ENCODE data around the gene CDK6.

Gene CDK6

GRCh38 chr7:92634924-92635519, 201.4 kb downstream of the CDK6 start:
- no peak for DNase-seq

GRCh38 chr7:92634205-92634604, 202.2 kb downstream of the CDK6 start:
- DNase-seq, result no peak

GRCh38 chr7:92633211-92633906, 203.0 kb downstream of the CDK6 start:
- no peak for DNase-seq

- DNase-seq, result no peak
Observed at GRCh38 chr7:92632791-92633190, 203.6 kb downstream of the CDK6 start.

GRCh38 chr7:92631850-92632487, 204.4 kb downstream of the CDK6 start:
- DNase-seq, result no peak

GRCh38 chr7:92631067-92631849, 205.1 kb downstream of the CDK6 start:
- no peak for DNase-seq

GRCh38 chr7:92629779-92630178, 206.6 kb downstream of the CDK6 start:
- no peak for DNase-seq

- DNase-seq, result no peak
Observed at GRCh38 chr7:92627956-92628355, 208.4 kb downstream of the CDK6 start.

GRCh38 chr7:92626281-92626809, 210.0 kb downstream of the CDK6 start:
- no peak for DNase-seq

- DNase-seq, result no peak
Observed at GRCh38 chr7:92625617-92626016, 210.8 kb downstream of the CDK6 start.

- no peak for DNase-seq
Observed at GRCh38 chr7:92624298-92624996, 211.9 kb downstream of the CDK6 start.

- DNase-seq, result no peak
Observed at GRCh38 chr7:92623544-92623943, 212.8 kb downstream of the CDK6 start.

- no peak for DNase-seq
Observed at GRCh38 chr7:92622685-92623084, 213.7 kb downstream of the CDK6 start.

- DNase-seq, result no peak
Observed at GRCh38 chr7:92622030-92622429, 214.3 kb downstream of the CDK6 start.

- no peak for DNase-seq
Observed at GRCh38 chr7:92621561-92622023, 214.8 kb downstream of the CDK6 start.

GRCh38 chr7:92621026-92621540, 215.3 kb downstream of the CDK6 start:
- peak; percentile 60 for DNase-seq

GRCh38 chr7:92615861-92616260, 220.5 kb downstream of the CDK6 start:
- DNase-seq, result no peak

GRCh38 chr7:92614660-92615174, 221.7 kb downstream of the CDK6 start:
- DNase-seq, result no peak

- DNase-seq, result no peak
Observed at GRCh38 chr7:92613720-92614119, 222.7 kb downstream of the CDK6 start.

GRCh38 chr7:92613214-92613613, 223.2 kb downstream of the CDK6 start:
- DNase-seq, result no peak

GRCh38 chr7:92612501-92612900, 223.9 kb downstream of the CDK6 start:
- no peak for DNase-seq

- no peak for DNase-seq
Observed at GRCh38 chr7:92611735-92612134, 224.6 kb downstream of the CDK6 start.

Measured in activated CD4-positive, alpha-beta T cell treated with anti-CD3 and anti-CD28 coated beads for 1 hour (primary cell).